Left colon (tissue), 2 donors: Measurements from ENCODE around the gene NUCB2. TPM values are rescaled to one million over a fixed set of nuclear protein-coding genes. Genes with fewer than 3 reads are reported as not detected.
"Not testable (repeated sequence)": the region's sequence is repeated elsewhere in the genome, so short reads cannot be mapped to it uniquely, and the experiment has no call there.

Experiments
- ATAC-seq: fragments of 200-7000 bp; cut with Tn5 transposase; one replicate; pipeline ENCODE4 v1.9.1; 2020; ENCODE audit warnings: mild to moderate bottlenecking, moderate library complexity
- DNase-seq, 2 donors: peaks; one replicate each; pipeline ENCODE4 v3.0.0-alpha.2; 2020
- intact Hi-C, 2 donors: fragments of 100-400 bp; cut with DNase I in 1 of 2; cut with micrococcal nuclease in 1 of 2; formaldehyde crosslinking; loops; one replicate each; pipeline versions ENCODE4 v1.11.2 to v1.14.0; 2022; cut with DNase I, micrococcal nuclease
- long read RNA-seq: library from polyadenylated mRNA; unstranded; transcript quantifications from one replicate; pipeline ENCODE4 v2.0.0, GENCODE V29; 2021
- total RNA-seq, 2 donors: library from RNA; stranded (reverse); fragmentation: NEBNext Ultra II Directional; extraction: Animal tissue kit (Norgen Biotek cat#: 25700); gene quantifications; one replicate each; pipeline ENCODE4 v1.2.1, GENCODE V29; 2021
- donor health status: DM: no; HTN: no; CAD: no.
- donor health status: DM: yes; HTN: yes; CAD: no.

NUCB2 gene
- 10 to 100 TPM; 46.6 to 53.6 TPM for total RNA-seq
- long read RNA-seq, transcript NUCB2-208 (14 exons, 2,274 nt): major isoform, 19 of 44 reads
- long read RNA-seq, partial matches to known transcripts: 13 of 44 reads
- long read RNA-seq, other reads (novel, unspliced or antisense): 10 of 44 reads

DNA sequence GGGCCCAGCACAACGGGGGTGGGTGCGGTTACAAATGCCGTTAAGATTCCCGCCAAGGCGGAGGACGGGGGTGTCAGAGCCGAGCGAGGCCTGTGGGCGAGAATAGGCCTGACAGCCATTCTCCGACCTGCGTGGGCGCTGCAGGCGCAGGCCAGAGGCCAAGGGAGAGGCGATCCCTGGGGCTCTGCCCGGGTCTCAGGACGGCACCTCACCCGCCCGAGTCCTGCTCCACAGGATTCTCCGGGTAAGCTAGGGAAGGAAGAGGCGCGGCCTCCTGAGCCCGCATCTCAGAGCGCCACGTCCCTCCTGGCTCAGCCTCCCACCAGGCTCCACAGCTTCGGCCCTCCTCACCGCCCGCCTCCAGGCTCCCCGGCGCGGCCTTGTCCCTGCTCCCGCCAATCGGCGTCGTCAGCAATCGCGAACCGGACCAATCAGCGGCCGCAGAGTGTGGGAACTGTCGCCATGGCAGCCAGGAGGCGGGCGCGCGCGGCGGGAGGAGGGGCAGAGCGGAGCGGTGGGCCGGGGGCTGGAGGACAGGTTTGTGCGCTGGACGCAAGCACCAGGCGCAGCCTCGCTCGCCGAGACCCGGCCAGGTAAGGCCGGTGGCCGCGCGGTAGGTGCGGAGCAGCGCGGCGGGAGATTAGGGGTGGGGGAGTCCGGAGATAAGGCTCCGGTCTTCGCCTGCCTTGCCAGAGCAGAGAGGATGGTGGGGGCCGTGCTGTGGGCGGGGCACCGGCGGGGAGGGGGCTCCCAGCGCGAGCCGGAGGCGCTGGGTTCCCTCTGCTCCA is at the start of gene NUCB2:
TSS of gene NUCB2 (plus strand) at position 504 of the 788 bp plus-strand sequence. CDS start 18,585 bp downstream, outside the sequence.
- intact Hi-C loops: no loop called here
- DNase-seq (peak; percentile 97), ATAC-seq (peak; percentile 96)

- not testable (repeated sequence) for DNase-seq, ATAC-seq
- intact Hi-C loops: loop anchor here in 1 of 2 donors (10.0 kb wide), 1 partner anchor 276 kb away; no protein-coding TSS in a partner anchor
Measured at GRCh38 chr11:17228186-17228925, 48.2 kb upstream of the NUCB2 start.

GRCh38 chr11:17229481-17230152 is 46.9 kb upstream of the NUCB2 start:
- no peak for ATAC-seq
- DNase-seq: no peak
- intact Hi-C loops: loop anchor here in 1 of 2 donors (10.0 kb wide), 1 partner anchor 275 kb away; no protein-coding TSS in a partner anchor

DNA sequence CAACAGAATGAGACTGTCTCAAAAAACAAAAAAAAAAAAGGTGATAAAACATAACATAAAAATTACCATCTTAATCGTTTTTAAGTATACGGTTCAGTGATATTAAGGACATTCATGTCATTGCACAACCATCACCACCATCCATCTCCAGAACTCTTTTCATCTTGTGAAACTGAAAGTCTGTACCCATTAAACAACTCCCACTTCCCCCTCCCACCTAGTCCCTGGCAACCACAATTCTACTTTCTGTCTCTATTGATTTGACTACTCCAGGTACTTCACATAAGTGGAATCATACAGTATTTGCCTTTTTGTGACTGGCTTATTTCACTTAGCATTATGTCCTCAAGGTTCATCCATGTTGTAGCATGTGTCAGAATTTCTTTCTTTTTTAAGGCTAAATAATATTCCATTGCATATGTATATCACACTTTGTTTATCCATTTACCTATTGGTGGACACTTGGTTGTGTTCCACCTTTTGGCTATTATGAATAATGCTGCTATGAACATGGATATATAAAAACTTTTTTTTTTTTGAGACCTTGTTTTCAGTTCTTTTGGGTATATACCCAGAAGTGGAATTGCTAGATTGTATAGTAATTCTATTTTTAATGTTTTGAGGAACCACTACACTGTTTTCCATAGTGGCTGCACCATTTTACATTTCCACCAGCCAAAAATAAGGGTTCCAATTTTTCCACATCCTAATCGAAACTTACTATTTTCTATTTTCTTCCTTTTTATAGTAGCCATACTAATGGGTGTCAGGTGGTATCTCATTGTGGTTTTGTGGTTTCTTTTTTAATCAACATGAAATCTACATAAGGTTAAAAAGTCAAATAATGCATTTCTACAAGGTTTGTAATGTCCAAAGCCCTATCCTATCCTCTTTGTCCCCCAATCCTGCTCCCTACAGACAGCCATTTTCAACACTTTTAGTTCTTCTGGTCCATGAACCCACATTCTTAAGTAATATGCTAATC is 45.4 kb upstream of the NUCB2 start:
- no peak for ATAC-seq
- no peak for DNase-seq
- intact Hi-C loops: no loop called here

DNA sequence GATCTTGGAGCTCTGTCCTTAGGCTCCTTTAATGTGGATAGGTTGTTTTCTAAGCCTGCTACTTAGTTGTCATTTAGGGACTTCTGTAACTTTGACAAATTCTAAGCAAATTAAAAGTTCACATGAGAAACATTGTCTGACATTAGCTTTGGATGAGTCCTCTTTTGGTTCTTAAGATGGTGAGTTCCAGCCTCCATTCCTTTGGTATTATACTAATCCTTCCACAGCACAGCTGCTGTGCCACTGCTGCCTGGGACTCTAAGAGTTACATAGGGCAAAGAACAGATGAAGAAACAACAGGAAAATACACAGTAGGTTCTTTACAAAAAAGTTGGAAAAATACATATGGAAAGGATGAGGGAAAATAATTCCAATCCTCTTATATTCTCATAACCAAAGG is 43.4 kb upstream of the NUCB2 start:
- intact Hi-C loops: no loop called here
- no peak for DNase-seq
- ATAC-seq: no peak

DNA sequence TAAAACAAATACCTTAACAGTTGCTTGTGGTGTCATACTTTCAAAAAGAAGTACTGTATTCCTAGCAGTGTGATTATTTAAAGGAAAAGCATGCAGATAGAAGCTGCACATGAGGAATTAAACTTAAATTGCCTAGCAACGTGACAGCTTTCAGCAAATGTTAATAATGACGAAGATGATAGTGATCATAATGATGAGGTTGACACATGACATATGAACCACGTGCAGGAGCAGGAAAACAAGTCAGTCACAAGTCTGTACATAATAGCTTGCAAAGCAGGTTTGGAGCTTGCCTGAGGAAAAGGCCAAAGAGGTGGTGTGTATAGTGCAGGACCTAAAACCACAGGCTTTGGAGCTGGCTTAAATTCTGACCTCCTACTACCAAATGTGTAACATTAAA is 38.2 kb upstream of the NUCB2 start:
- intact Hi-C loops: no loop called here
- DNase-seq (no peak), ATAC-seq (no peak)

DNA sequence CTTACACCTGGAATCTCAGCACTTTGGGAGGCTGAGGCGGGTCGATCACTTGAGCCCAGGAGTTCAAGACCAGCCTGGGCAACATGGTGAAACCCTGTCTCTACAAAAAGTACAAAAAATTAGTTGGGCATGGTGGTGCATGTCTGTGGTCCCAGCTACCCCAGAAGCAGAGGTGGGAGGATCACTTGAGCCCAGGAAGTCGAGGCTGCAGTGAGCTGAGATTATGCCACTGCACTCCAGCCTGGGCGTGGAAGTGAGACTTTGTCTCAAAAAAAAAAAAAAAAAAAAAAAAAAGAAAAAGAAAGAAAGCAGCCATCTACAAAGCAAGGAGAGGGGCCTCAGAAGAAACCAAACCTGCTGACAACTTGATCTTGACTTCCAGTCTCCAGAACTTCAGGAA is 36.6 kb upstream of the NUCB2 start:
- DNase-seq, ATAC-seq, intact Hi-C loops: not testable (repeated sequence)

DNA sequence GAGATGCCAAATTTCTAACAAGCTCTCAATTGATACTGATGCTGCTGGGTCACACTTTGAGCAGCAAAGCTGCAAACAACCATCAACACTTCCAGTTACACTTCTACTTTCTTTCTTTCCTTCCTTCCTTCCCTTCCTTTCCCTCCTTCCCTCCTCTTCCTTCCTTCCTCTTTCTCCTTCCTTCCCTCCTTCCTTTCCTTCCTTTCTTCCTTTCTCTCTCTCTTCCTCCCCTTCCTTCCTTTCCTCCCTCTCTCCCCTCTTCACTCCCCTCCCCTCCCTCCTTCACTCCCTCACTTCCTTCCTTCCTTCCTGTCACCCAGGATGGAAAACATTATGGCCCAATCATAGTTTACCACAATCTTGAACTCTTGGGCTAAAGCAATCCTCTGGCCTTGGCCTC is 35.8 kb upstream of the NUCB2 start:
- ATAC-seq (no peak), DNase-seq (no peak)
- intact Hi-C loops: no loop called here

DNA sequence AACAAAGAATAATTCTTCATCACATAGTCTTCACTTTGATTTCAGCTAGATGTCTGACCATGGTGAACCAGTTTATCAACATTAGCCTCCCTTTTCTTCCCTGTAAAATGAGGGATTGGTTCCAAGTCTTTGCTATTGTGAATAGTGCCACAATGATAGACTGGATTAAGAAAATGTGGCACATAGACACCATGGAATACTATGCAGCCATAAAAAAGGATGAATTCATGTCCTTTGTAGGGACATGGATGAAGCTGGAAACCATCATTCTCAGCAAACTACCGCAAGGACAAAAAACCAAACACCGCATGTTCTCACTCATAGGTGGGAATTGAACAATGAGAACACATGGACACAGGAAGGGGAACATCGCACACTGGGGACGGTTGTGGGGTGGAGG is 33.6 kb upstream of the NUCB2 start:
- DNase-seq, ATAC-seq, intact Hi-C loops: not testable (repeated sequence)

DNA sequence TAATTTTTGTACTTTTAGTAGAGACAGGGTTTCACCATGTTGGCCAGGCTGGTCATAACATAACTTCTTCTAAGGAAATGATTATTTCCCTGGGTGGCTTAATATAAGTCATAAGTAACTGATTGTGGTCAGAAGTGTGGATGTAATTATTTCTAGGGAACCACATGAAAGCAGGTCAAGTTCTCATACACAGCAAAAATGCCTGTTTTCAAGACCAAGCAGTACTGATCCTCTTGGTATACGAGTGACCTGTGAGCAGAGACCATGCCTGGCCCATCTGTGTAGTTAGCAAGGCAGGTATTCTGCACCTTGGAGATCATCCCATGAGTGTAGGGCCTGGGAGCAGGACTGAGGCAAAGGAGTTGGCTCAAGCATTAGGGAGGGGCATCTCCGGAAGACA is 32.5 kb upstream of the NUCB2 start:
- intact Hi-C loops: no loop called here
- no peak for ATAC-seq
- no peak for DNase-seq

GRCh38 chr11:17250561-17251350 is 25.8 kb upstream of the NUCB2 start:
- intact Hi-C loops: no loop called here
- ATAC-seq (no peak), DNase-seq (no peak)

- ATAC-seq: no peak
- intact Hi-C loops: no loop called here
Measured at GRCh38 chr11:17252704-17253103, 23.8 kb upstream of the NUCB2 start.

GRCh38 chr11:17256512-17256911 is 20.0 kb upstream of the NUCB2 start:
- intact Hi-C loops: no loop called here
- ATAC-seq (no peak), DNase-seq (no peak)

More at GRCh38 chr11:17252704-17253103, 23.8 kb upstream of the NUCB2 start:
- DNase-seq: no peak

DNA sequence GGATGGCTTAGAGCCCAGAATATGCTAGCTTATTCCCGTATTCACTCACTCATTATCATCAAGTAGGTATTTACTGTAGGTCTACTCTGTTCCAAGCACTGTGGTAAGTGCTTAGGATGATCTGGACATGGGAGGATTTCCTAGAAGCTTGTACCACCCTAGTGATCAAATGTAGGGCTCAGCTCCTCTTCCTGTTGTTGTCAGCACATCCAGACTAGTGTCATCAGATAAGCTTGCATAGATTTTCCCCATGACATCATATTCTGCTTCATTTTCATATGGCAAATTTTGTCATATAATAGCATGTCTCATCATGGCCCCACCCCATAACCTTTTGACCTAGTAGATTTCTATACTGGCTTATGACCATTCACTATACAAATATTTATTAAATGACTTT is 19.3 kb upstream of the NUCB2 start:
- ATAC-seq (peak; percentile 38), DNase-seq (no peak)
- intact Hi-C loops: no loop called here

GRCh38 chr11:17258670-17259069 is 17.9 kb upstream of the NUCB2 start:
- intact Hi-C loops: no loop called here
- ATAC-seq (peak; percentile 99), DNase-seq (no peak)

DNA sequence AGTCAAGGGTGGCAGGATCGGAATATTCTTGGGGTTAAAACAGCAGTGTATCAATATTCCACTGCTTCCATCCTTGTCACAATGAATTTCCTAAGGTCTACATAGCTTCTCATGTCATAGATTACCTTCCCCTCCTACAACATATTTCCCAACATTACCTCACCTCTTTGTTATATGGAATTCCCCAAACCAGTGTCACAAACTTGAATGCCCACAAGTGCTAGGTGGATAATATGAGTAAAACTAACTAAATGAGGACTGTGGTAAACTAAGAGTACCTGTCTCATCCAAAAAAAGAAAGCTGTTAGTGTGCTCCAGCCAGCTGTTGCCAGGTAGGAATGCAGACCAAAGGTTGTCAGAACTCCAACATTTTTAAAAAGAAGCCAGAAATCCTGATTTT is 17.0 kb upstream of the NUCB2 start:
- intact Hi-C loops: no loop called here
- DNase-seq (no peak), ATAC-seq (no peak)

- intact Hi-C loops: no loop called here
- DNase-seq (no peak), ATAC-seq (no peak)
Measured at GRCh38 chr11:17260020-17260419, 16.5 kb upstream of the NUCB2 start.
